GM23338 (cell line): ENCODE results near the gene SPPL2C. TPM values are rescaled to one million over a fixed set of nuclear protein-coding genes. Genes with fewer than 3 reads are reported as not detected.

Experiments used
- ATAC-seq: fragments of 200-7000 bp; cut with Tn5 transposase; 3 replicates; pipeline ENCODE4 v1.9.1; 2020
- DNase-seq: peaks from one replicate; pipeline ENCODE4 v3.0.0-alpha.2; 2015; ENCODE audit warnings: low spot score
- H2AFZ ChIP-seq: fragments of 200-600 bp; sonication (generic); 2 replicates; pipeline ENCODE4 v1.8.0; 2016; ENCODE audit warnings: antibody characterized with exemption, mild to moderate bottlenecking, moderate library complexity
- H3F3A ChIP-seq: fragments of 200-600 bp; sonication (generic); replicated peaks from 2 replicates; pipeline ENCODE4 v1.8.0; 2017; ENCODE audit warnings: antibody characterized with exemption, mixed run types, low read depth
- H3K27ac ChIP-seq: fragments of 200-600 bp; sonication (generic); 2 replicates; pipeline ENCODE4 v1.6.1; 2016; ENCODE audit warnings: low read depth
- H3K27me3 ChIP-seq: fragments of 200-600 bp; sonication (generic); 2 replicates; pipeline ENCODE4 v1.8.0; 2016; ENCODE audit warnings: mild to moderate bottlenecking, mixed run types, moderate library complexity; ENCODE audit not compliant: insufficient read depth
- H3K36me3 ChIP-seq: fragments of 200-600 bp; sonication (generic); 2 replicates; pipeline ENCODE4 v1.8.0; 2016; ENCODE audit warnings: mild to moderate bottlenecking; ENCODE audit not compliant: insufficient read depth
- H3K4me1 ChIP-seq: fragments of 200-600 bp; sonication (generic); 2 replicates; pipeline ENCODE4 v1.8.0; 2016; ENCODE audit warnings: mild to moderate bottlenecking, moderate library complexity; ENCODE audit not compliant: insufficient read depth
- H3K4me2 ChIP-seq: fragments of 200-600 bp; sonication (generic); 2 replicates; pipeline ENCODE4 v1.7.1; 2017; ENCODE audit warnings: mixed run types
- H3K4me3 ChIP-seq: fragments of 200-600 bp; sonication (generic); 2 replicates; pipeline ENCODE4 v1.6.1; 2016; ENCODE audit warnings: mixed run types
- H3K79me2 ChIP-seq: fragments of 200-600 bp; sonication (generic); replicated peaks from 2 replicates; pipeline ENCODE4 v1.8.0; 2017; ENCODE audit warnings: mild to moderate bottlenecking; ENCODE audit not compliant: insufficient read depth
- H3K9me2 ChIP-seq: fragments of 200-600 bp; sonication (generic); 2 replicates; pipeline ENCODE4 v1.8.0; 2017; ENCODE audit not compliant: insufficient read depth
- H4K20me1 ChIP-seq: fragments of 200-600 bp; sonication (generic); replicated peaks from 2 replicates; pipeline ENCODE4 v1.8.0; 2017; ENCODE audit warnings: mild to moderate bottlenecking; ENCODE audit not compliant: insufficient read depth
- H3K27ac Mint-ChIP-seq: 2 replicates; pipeline ENCODE4 v1.8.0; 2020; ENCODE audit warnings: inconsistent platforms, mild to moderate bottlenecking, moderate library complexity, mixed read lengths
- H3K27me3 Mint-ChIP-seq: 3 replicates; pipeline ENCODE4 v1.8.0; 2022; ENCODE audit warnings: low read depth, mild to moderate bottlenecking, moderate library complexity, mixed read lengths, inconsistent platforms; ENCODE audit not compliant: insufficient read depth, poor library complexity
- H3K36me3 Mint-ChIP-seq: 3 replicates; pipeline ENCODE4 v1.8.0; 2021; ENCODE audit warnings: low read depth, mild to moderate bottlenecking, inconsistent platforms, moderate library complexity, mixed read lengths
- H3K4me1 Mint-ChIP-seq: 3 replicates; pipeline ENCODE4 v1.8.0; 2020; ENCODE audit warnings: mild to moderate bottlenecking, inconsistent platforms, mixed read lengths
- H3K4me3 Mint-ChIP-seq: 3 replicates; pipeline ENCODE4 v1.8.0; 2021; ENCODE audit warnings: moderate library complexity, mild to moderate bottlenecking, inconsistent platforms, mixed read lengths
- H3K9me3 Mint-ChIP-seq: 3 replicates; pipeline ENCODE4 v1.8.0; 2020; ENCODE audit warnings: moderate library complexity, mild to moderate bottlenecking, inconsistent platforms, mixed read lengths
- CREB1 ChIP-seq: fragments of 250-450 bp; sonication (Bioruptor Pico); IDR thresholded peaks from 2 replicates; pipeline ENCODE4 v1.5.0; 2020; ENCODE audit warnings: low read depth, mild to moderate bottlenecking, moderate library complexity
- ETS1 ChIP-seq: IDR thresholded peaks from 2 replicates; pipeline ENCODE4 v1.6.1; 2016; ENCODE audit warnings: antibody characterized with exemption
- EZH2 ChIP-seq: fragments of 200-600 bp; sonication (generic); IDR thresholded peaks from one replicate; pipeline ENCODE4 v1.8.0; 2017; ENCODE audit warnings: antibody characterized with exemption, mild to moderate bottlenecking, low read depth; ENCODE audit not compliant: unreplicated experiment
- ZNF331 ChIP-seq: fragments of 250-450 bp; sonication (Bioruptor Pico); IDR thresholded peaks from 2 replicates; pipeline ENCODE4 v1.5.0; 2020; ENCODE audit warnings: low read depth, mild to moderate bottlenecking, moderate library complexity
- ZNF462 ChIP-seq: fragments of 250-450 bp; sonication (Bioruptor Pico); IDR thresholded peaks from 2 replicates; pipeline ENCODE4 v1.5.0; 2020; ENCODE audit warnings: mild to moderate bottlenecking, moderate library complexity
- polyA plus RNA-seq: library from polyadenylated mRNA; unstranded; fragments of >200 nt; fragmentation: Nextera tagmentation; extraction: Ambion mirVana; gene quantifications from 2 replicates; pipeline ENCODE4 v1.2.1, GENCODE V29; 2016
- total RNA-seq: library from RNA; depleted of rRNA; stranded (reverse); fragments of >200 nt; shearing (Covaris generic); gene quantifications from 2 replicates; pipeline ENCODE4 v1.2.3, GENCODE V29; 2014

Gene SPPL2C
- total and polyA plus RNA-seq, 2 experiments from 2014 or later = 0.14 TPM; not detected in 1

GRCh38 chr17:45848868-45849535 is 4.3 kb downstream of the SPPL2C start (continued):
- TF ChIP-seq ZNF462 (CRISPR knock-in tag) = no peak

- Histone ChIP-seq H3K4me2 (no peak overlapping the region), H3K36me3 (no peaks in the 10 kb centered on the region), H2AFZ (no peak overlapping the region), H3K4me1 (no peaks in the 10 kb centered on the region), H3K27me3 (no peaks in the 10 kb centered on the region), H4K20me1 (no peaks in the 10 kb centered on the region), H3K9me2 (no peaks in the 10 kb centered on the region), H3K27ac (no peak overlapping the region), H3F3A (no peaks in the 10 kb centered on the region), H3K79me2 (no peaks in the 10 kb centered on the region), H3K4me3 (no peak overlapping the region)
- 0 out of 3 replicates have a peak, but pooled peaks cover 1% of the 10 kb centered on the region for H3K9me3 Mint-ChIP-seq
- H3K4me3 Mint-ChIP-seq = no peak overlapping the region
- no peaks in the 10 kb centered on the region for H3K4me1 Mint-ChIP-seq
- no peak for ATAC-seq
- no peaks in the 10 kb centered on the region for H3K36me3 Mint-ChIP-seq
- DNase-seq = no peak
- no peak overlapping the region for H3K27ac Mint-ChIP-seq
- H3K27me3 Mint-ChIP-seq = peaks cover 18% of the 10 kb centered on the region
- TF ChIP-seq ZNF462 (CRISPR knock-in tag) (no peak), CREB1 (CRISPR knock-in tag) (no peak), ETS1 (no peak), ZNF331 (CRISPR knock-in tag) (no peak), EZH2 (no peak)
Measured at GRCh38 chr17:45849536-45849990, 4.9 kb downstream of the SPPL2C start.
